Measurements from ENCODE around the gene AP1M2. TPM values are rescaled to one million over a fixed set of nuclear protein-coding genes. Genes with fewer than 3 reads are reported as not detected.

AP1M2 gene
- total RNA-seq, 1 experiment from 2014 or later, result 146 TPM

- H3K4me3 Mint-ChIP-seq, result no peak overlapping the region
- no peaks in the 10 kb centered on the region for H3K79me2 ChIP-seq (ENCODE audit: insufficient read depth, low read length)
Measured at GRCh38 chr19:10631874-10632273, 44.8 kb upstream of the AP1M2 start.

More at GRCh38 chr19:10631874-10632273, 44.8 kb upstream of the AP1M2 start:
- Mint-ChIP-seq H3K9me3 (no peaks in the 10 kb centered on the region), H3K27ac (peak overlapping the region in 1 of 3 experiments; percentile 80; a peak in 1 of 7 replicates), H3K27me3 (ENCODE audit: low read depth) (no peaks in the 10 kb centered on the region), H3K36me3 (ENCODE audit: insufficient read depth in 1 of 3, low read depth in 3 of 3) (peaks cover 41 to 77% (median 70%) of the 10 kb centered on the region in 3 experiments; a peak in 6 of 7 replicates), H3K4me1 (peaks cover 7 to 8% of the 10 kb centered on the region in 2 experiments)
- Histone ChIP-seq H3K9ac (ENCODE audit: extremely low read depth, insufficient read length, low read length) (no peak overlapping the region), H3K4ac (ENCODE audit: low read depth, low read length) (no peak overlapping the region), H2BK20ac (ENCODE audit: low read depth, low read length, poor library complexity, severe bottlenecking) (no peak overlapping the region), H4K5ac (ENCODE audit: insufficient read length, low read depth, low read length) (no peak overlapping the region), H2AK5ac (ENCODE audit: insufficient read length, low read length) (no peak overlapping the region), H3K56ac (ENCODE audit: insufficient read length, low read depth, low read length) (no peak overlapping the region), H3K27me3 (ENCODE audit: insufficient read depth, low read length) (no peaks in the 10 kb centered on the region), H4K8ac (replicated peaks; ENCODE audit: insufficient read length, low read depth, low read length) (no peak overlapping the region), H3K14ac (ENCODE audit: insufficient read depth, low read length) (no peak overlapping the region), H4K20me1 (ENCODE audit: control insufficient read depth, insufficient read depth, insufficient read length) (no peaks in the 10 kb centered on the region), H3K18ac (ENCODE audit: insufficient read length, low read depth, low read length) (no peak overlapping the region), H2BK120ac (ENCODE audit: low read depth, low read length, poor library complexity, severe bottlenecking) (no peak overlapping the region), H2AFZ (ENCODE audit: low read length) (no peak overlapping the region), H3K27ac (ENCODE audit: insufficient read length, low read depth, low read length) (no peak overlapping the region), H3T11ph (ENCODE audit: low read length) (no peak overlapping the region), H3K4me1 (ENCODE audit: insufficient read depth, low read length) (no peaks in the 10 kb centered on the region), H2BK5ac (ENCODE audit: insufficient read length, low read length) (no peak overlapping the region), H3K9me3 (ENCODE audit: control insufficient read depth, low read depth, low read length) (no peaks in the 10 kb centered on the region), H3K4me2 (ENCODE audit: insufficient read depth, insufficient read length, low read length) (no peak overlapping the region), H3K23ac (ENCODE audit: insufficient read length, low read depth, low read length) (no peak overlapping the region), H3K23me2 (ENCODE audit: insufficient read length, low read depth, low read length, poor library complexity, severe bottlenecking) (no peaks in the 10 kb centered on the region), H2BK15ac (ENCODE audit: low read depth, low read length) (no peak overlapping the region), H4K91ac (ENCODE audit: insufficient read length, low read depth, low read length) (no peak overlapping the region), H2BK12ac (ENCODE audit: insufficient read length, low read depth, low read length) (no peak overlapping the region), H3K79me1 (ENCODE audit: insufficient read depth, low read depth, low read length, poor library complexity, severe bottlenecking) (no peaks in the 10 kb centered on the region)
- DNase-seq, result no peak
- no CpG with 5 or more reads among the region's 14 CpGs for WGBS (ENCODE audit: extremely low coverage, insufficient read length, low lambda C conversion rate)
- TF ChIP-seq CTCF (conservative IDR thresholded peaks at IDR 0.05), result no peak

Measured in H9 (cell line).